ENCODE results near the gene REPS1. TPM values are rescaled to one million over a fixed set of nuclear protein-coding genes. Genes with fewer than 3 reads are reported as not detected.

REPS1 gene
- total RNA-seq, 1 experiment from 2014 or later, result 55.8 TPM

DNA sequence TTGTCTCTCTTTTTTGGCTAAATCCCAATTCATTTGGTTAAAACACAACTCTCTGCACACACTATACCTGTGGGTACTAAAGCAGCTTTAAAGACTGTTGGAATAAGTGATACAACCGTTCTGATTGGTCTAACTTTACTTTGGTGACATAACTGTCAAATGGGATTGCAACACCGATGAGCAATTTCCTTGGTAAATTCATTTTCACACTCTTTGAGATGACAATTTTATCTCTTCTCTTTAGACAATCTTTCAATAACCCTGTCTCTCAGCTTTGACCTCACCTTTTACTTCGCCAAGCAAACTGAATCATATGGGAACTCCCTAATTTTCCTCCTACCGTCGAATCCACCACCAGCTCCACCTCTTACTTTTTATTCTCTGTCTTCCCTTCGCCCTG lies 131.4 kb downstream of the REPS1 start:
- no peaks in the 10 kb centered on the region for H3K27me3 ChIP-seq (ENCODE audit: control insufficient read depth, insufficient read depth, low read length)
- DNase-seq, result no peak
- H3K4me3 ChIP-seq (ENCODE audit: insufficient read depth, low read depth, low read length), result no peak overlapping the region
- no peaks in the 10 kb centered on the region for H3K36me3 ChIP-seq (replicated peaks; ENCODE audit: control insufficient read depth, insufficient read depth, low read length)

Other genes with a start within 250 kb of the REPS1 start
- gene CCDC28A, start 214.5 kb downstream of the REPS1 start, total RNA-seq (2014; rRNA removed; shearing (Covaris generic)), result 9.1 and 9.9 TPM in 2 replicates
- 0.03 TPM in 1 of 2 replicates, not detected in the other for gene ECT2L, start 192.2 kb downstream of the REPS1 start, total RNA-seq (2014; rRNA removed; shearing (Covaris generic))
- 108 and 111 TPM in 2 replicates for gene ABRACL, start 40.5 kb upstream of the REPS1 start, total RNA-seq (2014; rRNA removed; shearing (Covaris generic))
- gene HECA, start 146.8 kb upstream of the REPS1 start, total RNA-seq (2014; rRNA removed; shearing (Covaris generic)), result 4.4 and 7.4 TPM in 2 replicates

Data from H7 (cell line).